ENCODE measurements around the gene ANKRD33B.

DNA sequence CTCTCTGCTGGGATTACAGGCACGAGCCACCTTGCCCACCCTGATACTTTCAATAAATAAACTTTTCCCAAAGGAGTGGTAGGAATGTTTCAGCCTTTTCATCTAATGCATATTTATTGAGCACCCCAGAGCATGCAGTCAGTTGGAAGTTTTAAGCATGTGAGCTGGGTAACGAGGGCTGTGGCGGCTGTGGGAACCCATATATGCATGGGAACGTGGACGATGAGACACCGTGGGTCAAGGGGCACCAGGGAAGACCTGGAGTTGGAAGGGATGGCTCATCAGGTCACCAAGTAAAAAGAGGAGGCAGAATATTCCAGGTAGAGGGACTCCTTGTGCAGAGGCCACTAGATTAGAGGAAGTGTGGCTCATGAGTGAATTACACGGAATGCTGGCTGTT lies 64.7 kb downstream of the ANKRD33B start:
- TF ChIP-seq, protein P1, sequence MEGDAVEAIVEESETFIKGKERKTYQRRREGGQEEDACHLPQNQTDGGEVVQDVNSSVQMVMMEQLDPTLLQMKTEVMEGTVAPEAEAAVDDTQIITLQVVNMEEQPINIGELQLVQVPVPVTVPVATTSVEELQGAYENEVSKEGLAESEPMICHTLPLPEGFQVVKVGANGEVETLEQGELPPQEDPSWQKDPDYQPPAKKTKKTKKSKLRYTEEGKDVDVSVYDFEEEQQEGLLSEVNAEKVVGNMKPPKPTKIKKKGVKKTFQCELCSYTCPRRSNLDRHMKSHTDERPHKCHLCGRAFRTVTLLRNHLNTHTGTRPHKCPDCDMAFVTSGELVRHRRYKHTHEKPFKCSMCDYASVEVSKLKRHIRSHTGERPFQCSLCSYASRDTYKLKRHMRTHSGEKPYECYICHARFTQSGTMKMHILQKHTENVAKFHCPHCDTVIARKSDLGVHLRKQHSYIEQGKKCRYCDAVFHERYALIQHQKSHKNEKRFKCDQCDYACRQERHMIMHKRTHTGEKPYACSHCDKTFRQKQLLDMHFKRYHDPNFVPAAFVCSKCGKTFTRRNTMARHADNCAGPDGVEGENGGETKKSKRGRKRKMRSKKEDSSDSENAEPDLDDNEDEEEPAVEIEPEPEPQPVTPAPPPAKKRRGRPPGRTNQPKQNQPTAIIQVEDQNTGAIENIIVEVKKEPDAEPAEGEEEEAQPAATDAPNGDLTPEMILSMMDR (IDR thresholded peaks at IDR 0.05; ENCODE audit: borderline replicate concordance, extremely low read depth, low read length, poor library complexity, severe bottlenecking): no peak
- TF ChIP-seq EZH2 (IDR thresholded peaks at IDR 0.05; ENCODE audit: borderline replicate concordance, low read depth, low read length, severe bottlenecking): no peak

All from DND-41 (cell line).